GM18951 (cell line): ENCODE results near the gene TEN1.

Source experiments
- POLR2A ChIP-seq: IDR thresholded peaks from 4 replicates; pipeline ENCODE4 v1.6.1; 2011; ENCODE audit warnings: mild to moderate bottlenecking; ENCODE audit not compliant: insufficient read length, insufficient read depth; ENCODE audit errors: extremely low read depth
- in situ Hi-C: fragments of 300-500 bp; cut with MboI; formaldehyde crosslinking; loops from one replicate; pipeline ENCODE4 v1.12.0; 2022; ENCODE audit warnings: low sequenced_read_pairs, mixed read lengths, inconsistent platforms; ENCODE audit not compliant: unreplicated experiment

Gene TEN1

DNA sequence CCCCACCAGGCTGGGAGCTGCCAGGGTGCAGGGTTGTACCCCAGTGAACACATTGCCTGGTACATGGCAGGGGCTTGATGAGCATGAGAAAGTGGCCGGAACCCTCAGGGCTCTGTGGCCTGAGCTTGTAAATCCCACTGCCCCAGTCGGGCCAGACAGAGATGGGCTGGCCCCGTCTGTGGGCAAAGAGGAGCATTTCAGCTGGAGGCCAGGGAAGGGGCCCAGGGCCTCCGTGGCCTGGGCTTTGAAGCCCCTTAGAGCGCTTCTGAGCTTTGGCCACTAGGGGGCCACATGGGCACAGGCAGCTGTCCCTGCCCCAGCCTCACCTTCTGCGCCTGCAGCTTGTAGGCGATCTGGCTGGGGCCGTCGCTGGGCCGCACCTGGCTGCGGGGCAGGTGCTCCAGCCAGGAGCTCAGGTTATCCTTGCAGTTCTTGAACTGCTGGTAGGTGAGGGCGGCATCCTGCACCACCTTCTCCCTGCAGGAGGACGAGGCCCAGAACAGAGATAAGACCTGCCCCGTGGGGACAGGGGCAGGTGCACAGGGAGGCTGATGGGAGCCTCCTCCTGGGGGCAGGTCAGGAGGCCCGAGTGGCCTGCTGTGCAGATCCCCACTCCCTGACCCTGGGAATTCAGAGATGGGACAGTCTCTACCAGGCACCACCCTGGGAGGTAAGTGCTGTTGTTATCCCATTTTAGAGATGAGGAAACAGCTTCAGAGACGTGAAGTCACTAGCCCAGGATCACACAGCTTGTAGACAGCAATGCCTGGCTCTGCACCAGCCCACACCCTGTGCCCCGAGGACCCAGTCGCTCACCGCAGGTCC, 35.3 kb downstream of the TEN1 start:
- no peak for TF ChIP-seq POLR2A
- in situ Hi-C loops: loop anchor here (10.0 kb wide), 1 partner anchor 280 kb away; no protein-coding TSS in a partner anchor

DNA sequence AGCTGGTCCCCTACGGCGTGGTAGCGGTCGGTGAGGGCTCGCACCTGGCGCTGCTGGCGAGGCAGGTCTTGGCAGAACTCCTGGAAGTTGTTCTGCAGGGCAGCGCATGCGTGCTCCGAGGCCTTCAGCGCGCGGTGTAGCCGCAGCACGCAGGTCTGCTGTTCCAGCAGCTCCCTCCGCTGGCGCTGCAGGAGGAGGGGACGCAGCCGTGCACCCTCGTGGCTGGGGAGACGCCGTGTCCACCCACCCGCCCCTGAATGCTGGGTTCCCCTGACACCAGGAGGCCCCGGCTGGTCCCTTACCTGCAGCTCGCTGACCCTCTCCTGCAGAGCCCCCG, 35.9 kb downstream of the TEN1 start:
- TF ChIP-seq POLR2A: no peak
- in situ Hi-C loops: loop anchor here (10.0 kb wide), 1 partner anchor 280 kb away; no protein-coding TSS in a partner anchor

DNA sequence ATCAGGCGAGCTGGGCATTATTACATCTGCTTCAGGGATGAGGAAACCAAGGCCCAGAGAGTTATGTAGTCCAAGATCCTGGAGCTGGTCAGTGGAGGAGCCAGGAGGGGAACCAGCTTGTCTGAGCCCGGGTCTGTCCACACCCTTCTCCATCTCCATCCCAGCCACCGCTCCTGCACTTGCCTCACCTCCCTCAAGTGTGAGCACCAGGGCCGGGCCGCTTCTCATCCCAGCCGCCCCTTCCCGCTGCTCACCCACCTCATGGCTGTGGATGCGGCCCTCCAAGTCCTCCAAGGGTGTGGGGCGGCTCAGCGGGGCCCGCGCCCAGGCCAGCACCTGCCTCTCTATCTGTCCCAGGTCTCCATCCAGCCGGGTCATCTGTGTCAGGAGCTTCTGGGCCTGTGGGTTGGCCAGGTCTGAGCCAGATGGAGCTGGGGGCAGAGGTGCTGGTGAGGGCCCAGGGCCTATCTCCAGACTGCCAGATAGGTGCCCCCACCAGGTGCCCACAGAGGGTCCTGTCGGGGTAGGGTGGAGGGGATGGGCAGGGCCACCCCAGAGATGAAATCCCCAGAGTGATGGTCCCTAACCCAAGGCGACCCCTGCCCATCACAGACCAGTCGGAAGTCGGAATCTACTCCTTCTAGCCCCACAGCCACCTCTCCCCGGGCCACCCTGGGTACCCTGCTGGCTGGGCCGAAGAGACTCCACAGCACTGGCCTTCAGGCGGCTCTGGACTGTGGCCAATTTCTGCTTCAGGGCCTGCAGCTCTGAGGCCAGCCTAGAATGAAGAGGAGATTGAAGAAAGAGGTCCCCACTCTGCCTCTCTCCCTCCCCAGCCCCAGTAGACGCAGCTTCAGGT, 38.7 kb downstream of the TEN1 start:
- in situ Hi-C loops: loop anchor here (10.0 kb wide), 1 partner anchor 277 kb away; no protein-coding TSS in a partner anchor
- TF ChIP-seq POLR2A: no peak

DNA sequence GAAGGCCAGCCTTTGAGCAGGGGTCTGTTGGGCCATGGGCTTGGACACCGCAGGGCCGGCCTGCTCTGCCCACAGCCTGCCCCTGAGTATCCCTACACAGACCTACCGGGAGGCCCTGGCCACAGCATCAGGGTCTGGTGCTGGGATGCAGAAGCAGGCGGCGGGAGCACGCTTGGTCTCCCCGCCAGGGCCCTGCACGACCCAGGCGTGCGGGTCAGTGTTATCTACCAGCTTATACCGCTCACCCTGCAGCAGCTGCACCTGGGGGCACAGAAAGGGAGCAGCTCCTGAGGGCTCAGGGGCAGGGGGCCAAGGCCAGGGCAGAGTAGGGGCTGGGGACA, 39.3 kb downstream of the TEN1 start:
- no peak for TF ChIP-seq POLR2A
- in situ Hi-C loops: loop anchor here (10.0 kb wide), 1 partner anchor 276 kb away; no protein-coding TSS in a partner anchor

GRCh38 chr17:76018801-76019200, 39.8 kb downstream of the TEN1 start:
- no peak for TF ChIP-seq POLR2A
- in situ Hi-C loops: loop anchor here (10.0 kb wide), 1 partner anchor 276 kb away; no protein-coding TSS in a partner anchor

- TF ChIP-seq POLR2A: no peak
- in situ Hi-C loops: loop anchor here (10.0 kb wide), 1 partner anchor 275 kb away; no protein-coding TSS in a partner anchor
These were observed 40.9 kb downstream of the TEN1 start for GRCh38 chr17:76019833-76020467.

DNA sequence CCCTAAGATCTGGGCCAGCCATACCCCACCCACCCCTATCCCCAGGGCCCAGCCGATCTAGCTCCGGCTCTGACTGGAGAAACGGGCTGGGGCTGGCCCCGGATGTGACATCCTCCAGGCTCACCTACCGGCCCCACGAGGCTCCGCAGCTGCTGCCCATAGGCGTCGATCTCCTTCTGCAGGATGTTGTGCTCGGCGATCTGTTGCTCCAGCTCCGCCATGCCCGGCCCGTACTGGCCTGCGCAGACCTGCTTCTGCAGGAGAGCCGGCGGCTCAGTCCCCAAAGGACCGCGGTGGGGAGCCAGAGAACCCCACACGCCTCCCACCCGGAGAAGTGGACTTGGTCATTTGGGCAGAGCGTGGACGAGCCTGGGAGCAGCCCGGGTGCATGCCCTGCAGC, 43.2 kb downstream of the TEN1 start:
- in situ Hi-C loops: no loop called here
- no peak for TF ChIP-seq POLR2A

- TF ChIP-seq POLR2A: no peak
- in situ Hi-C loops: no loop called here
These were observed 44.2 kb downstream of the TEN1 start for GRCh38 chr17:76022973-76023899.

GRCh38 chr17:76023900-76024237, 44.8 kb downstream of the TEN1 start:
- in situ Hi-C loops: no loop called here
- TF ChIP-seq POLR2A: no peak

DNA sequence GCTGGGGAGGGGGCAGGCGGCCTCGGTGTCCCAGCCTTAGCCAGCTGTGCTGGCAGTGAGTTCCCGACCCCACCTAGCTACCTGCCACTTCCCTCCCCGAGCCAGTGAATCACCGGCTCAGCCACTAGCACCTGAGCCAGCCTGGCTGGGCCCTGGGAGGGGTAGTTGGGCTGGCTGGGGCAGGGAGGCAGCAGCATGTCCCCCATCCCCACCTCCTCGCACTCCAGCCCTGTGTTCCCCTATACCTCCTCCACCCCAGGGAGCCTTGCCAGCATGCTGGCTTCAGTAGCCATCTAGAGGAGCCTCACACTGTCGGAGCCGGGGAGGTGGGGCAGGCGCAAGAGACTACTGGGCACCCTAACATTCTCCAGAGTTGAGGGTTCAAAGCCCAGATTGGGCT, 45.3 kb downstream of the TEN1 start:
- no peak for TF ChIP-seq POLR2A
- in situ Hi-C loops: no loop called here

DNA sequence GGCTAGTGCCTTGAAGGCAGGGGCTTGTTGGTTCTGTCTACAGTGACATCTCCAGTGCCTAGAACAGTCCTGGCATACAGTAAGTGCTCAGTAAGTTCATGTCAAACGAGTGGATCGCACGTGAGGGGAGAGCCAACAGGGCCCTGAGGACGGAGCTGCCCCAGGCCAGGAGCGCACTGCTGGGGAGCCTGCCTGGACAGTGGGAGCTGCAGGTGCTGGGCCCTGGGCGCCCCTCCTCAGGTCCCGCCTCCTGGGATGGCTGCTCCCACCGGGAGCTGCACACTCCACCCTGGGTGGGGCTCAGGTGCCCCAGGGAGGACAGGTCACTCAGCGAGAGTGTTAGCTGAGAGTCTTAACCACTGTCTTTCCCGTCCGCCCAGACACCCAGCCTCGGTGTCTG, 46.3 kb downstream of the TEN1 start:
- no peak for TF ChIP-seq POLR2A
- in situ Hi-C loops: no loop called here

DNA sequence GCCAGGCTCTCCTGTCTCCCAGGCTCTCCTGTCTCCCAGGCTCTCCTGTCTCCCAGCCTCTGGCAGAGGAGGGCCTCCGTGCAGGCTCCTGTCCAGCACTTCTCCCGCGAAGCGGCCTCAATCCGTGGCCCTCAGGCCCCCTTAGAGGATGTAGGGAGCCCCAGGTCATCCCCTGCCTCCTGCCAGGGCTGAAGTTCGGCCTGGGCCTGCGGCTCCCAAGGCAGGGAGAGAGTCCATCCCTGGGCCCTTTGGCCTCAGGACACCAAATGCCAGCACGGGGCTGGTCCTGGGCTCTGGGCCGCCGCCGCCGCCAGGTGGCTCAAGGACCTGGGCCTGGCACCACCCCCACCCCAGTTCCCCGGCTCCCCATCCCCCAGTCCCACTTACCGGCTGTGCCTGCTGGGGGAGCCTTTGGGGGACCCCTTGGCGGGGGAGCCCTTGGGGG, 47.7 kb downstream of the TEN1 start:
- in situ Hi-C loops: no loop called here
- no peak for TF ChIP-seq POLR2A
